ENCODE data around the gene MAP3K1.

MAP3K1 gene

DNA sequence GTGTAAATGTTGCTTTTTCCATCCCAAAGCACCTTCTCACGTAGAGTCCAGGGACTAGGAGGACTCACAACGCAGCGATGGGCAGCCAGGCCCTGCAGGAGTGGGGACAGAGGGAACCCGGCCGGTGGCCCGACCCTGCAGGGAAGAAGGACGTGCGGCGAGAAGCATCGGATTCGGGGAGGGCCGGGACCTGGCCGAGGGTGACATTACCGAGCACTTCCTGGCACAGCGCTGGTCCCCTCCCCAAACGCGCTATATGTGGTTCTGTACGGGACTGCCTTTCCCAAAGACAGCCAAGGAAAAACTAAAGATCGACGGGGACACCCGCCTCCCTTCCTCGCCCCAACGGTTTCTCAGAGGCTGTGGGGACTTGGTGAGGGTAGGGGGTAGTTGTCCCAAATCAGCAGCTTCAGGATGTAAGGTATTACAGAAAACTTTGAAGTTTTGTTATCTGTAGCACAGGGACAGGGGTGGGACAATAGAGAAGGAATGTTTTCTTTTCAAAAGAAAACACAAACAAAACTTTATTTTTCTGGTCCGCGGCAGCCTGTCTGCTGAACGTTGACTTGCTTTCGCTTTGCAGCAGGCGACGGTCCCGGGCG, 887 bp upstream of the MAP3K1 start:
- TF ChIP-seq, protein P1, sequence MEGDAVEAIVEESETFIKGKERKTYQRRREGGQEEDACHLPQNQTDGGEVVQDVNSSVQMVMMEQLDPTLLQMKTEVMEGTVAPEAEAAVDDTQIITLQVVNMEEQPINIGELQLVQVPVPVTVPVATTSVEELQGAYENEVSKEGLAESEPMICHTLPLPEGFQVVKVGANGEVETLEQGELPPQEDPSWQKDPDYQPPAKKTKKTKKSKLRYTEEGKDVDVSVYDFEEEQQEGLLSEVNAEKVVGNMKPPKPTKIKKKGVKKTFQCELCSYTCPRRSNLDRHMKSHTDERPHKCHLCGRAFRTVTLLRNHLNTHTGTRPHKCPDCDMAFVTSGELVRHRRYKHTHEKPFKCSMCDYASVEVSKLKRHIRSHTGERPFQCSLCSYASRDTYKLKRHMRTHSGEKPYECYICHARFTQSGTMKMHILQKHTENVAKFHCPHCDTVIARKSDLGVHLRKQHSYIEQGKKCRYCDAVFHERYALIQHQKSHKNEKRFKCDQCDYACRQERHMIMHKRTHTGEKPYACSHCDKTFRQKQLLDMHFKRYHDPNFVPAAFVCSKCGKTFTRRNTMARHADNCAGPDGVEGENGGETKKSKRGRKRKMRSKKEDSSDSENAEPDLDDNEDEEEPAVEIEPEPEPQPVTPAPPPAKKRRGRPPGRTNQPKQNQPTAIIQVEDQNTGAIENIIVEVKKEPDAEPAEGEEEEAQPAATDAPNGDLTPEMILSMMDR (IDR thresholded peaks at IDR 0.05; ENCODE audit: borderline replicate concordance, control extremely low read depth, extremely low read depth, insufficient read depth, missing control alignments), result no peak
- DNase-seq (ENCODE audit: low spot score), result peak; percentile 25
- in situ Hi-C loops (cut with MboI; ENCODE audit: low sequenced_read_pairs, unreplicated experiment), result no loop called here

DNA sequence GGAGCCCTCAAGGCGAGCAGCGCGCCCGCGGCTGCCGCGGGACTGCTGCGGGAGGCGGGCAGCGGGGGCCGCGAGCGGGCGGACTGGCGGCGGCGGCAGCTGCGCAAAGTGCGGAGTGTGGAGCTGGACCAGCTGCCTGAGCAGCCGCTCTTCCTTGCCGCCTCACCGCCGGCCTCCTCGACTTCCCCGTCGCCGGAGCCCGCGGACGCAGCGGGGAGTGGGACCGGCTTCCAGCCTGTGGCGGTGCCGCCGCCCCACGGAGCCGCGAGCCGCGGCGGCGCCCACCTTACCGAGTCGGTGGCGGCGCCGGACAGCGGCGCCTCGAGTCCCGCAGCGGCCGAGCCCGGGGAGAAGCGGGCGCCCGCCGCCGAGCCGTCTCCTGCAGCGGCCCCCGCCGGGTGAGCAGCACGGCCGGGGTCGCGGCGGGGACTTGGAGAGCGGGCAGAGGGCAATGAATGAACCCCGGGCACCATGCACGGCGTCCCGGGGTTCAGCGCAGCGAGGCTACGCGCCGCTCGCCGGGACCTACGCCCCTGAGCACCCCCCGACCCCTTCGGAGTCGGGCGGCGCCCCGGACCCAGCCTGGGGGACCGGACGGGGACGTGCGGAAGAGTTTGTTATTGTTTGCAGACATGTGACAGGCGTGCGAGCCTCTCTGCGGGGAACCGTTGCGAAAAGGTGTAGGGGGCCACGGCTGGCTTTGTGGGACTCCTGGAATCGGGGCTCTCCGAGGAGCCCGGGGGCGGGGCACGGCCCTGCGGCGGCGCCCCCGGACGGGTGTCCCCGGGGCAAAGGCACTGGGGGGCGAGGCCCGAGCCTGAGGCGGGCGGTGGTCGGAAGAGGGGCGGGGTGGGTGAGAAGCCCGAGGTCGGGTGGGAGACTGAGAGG, 553 bp downstream of the MAP3K1 start:
- in situ Hi-C loops (cut with MboI; ENCODE audit: low sequenced_read_pairs, unreplicated experiment), result no loop called here
- peak; percentile 63 for DNase-seq (ENCODE audit: low spot score)
- TF ChIP-seq, protein P1 (IDR thresholded peaks at IDR 0.05; ENCODE audit: borderline replicate concordance, control extremely low read depth, extremely low read depth, insufficient read depth, missing control alignments), result no peak

DNA sequence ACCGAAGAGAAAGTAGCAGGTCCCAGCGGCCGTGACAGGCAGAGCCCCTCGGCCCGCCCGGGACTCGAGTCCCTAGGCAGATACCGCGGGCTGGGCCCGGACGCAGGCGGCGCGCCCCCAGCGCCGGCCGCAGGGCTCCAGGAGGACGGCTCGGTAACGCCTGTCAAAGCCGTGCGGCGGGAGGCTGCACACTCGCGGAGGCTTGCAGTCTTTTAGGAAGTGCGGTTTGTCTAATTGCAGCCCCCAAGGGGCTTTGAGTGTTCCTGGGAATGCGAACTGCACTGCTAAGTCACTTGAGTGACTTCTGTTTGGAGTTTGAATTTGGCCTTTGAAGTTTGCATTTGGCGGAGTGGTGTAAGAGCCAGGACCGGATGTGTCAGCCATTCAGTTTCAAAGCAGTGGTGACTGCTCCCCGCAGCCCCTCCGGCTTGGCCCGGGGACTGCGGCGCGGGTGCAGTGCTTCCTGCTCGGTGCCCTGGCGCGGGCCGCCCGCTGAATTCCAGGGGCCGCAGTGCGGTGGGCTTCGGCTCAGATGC, 1.3 kb downstream of the MAP3K1 start:
- TF ChIP-seq, protein P1 (IDR thresholded peaks at IDR 0.05; ENCODE audit: borderline replicate concordance, control extremely low read depth, extremely low read depth, insufficient read depth, missing control alignments), result no peak
- in situ Hi-C loops (cut with MboI; ENCODE audit: low sequenced_read_pairs, unreplicated experiment), result no loop called here
- DNase-seq (ENCODE audit: low spot score), result peak; percentile 74

DNA sequence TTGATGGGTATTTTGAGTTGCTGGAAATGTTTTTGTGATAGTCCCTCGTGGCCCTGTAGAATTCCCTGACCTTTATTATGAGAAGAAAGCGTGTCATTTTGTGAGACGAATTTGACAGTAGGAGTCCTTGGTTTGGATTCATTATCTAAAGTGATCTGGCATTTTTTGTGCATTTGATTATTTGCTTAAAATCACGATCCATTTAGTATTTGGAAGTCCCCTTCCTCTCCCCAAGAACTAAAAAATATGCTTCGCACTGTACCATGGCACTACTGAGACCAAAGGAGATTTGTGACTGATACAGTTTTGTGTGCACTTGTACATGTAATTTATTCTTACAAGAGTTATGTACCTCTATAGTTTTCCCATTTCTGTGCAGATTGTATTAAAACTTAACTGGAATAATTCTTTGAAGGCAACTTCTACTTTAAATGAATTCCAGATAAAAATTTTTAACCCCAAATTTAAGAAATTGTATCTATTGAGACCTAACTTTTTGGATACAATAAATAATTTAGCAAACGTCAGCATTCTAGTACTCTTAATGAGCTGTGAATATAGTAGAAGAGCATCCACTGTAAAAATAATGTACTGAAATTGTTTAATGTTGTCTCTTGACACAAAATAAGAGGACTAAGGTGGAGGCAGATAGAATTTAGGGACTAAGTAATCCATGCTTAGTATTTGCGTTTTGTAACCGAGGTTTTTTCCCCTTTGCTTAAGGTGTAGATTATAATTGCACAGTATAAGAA, 2.1 kb downstream of the MAP3K1 start:
- TF ChIP-seq, protein P1 (IDR thresholded peaks at IDR 0.05; ENCODE audit: borderline replicate concordance, control extremely low read depth, extremely low read depth, insufficient read depth, missing control alignments), result no peak
- in situ Hi-C loops (cut with MboI; ENCODE audit: low sequenced_read_pairs, unreplicated experiment), result no loop called here
- peak; percentile 15 for DNase-seq (ENCODE audit: low spot score)

DNA sequence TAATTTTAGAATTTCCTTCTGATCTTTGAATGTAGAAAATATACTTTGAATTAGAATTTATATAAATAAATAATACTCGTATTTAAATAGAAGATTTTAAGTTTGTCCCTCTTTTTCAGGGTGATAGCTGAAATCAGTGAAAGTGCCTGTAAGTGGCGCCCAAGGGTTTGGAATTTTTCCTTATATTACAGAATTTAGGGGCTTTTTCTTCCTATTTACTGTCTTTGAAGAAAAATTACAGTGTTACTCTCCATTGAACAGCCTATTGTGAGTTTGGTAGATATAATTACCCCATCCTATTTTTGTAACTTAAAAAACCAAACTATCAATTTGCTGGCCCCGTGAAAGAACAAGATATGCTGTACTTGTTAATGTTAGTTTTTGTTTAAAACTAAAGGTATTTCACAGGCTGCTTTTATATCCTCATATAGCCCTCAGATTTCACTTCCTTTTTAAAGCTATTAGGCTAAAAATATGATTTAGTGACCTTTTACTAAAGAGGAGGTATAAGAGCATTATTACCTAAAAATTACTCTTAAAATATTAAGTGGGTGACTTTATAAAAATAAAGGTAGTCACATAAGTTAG, 3.2 kb downstream of the MAP3K1 start:
- DNase-seq (ENCODE audit: low spot score), result no peak
- TF ChIP-seq, protein P1 (IDR thresholded peaks at IDR 0.05; ENCODE audit: borderline replicate concordance, control extremely low read depth, extremely low read depth, insufficient read depth, missing control alignments), result peak; percentile 5
- in situ Hi-C loops (cut with MboI; ENCODE audit: low sequenced_read_pairs, unreplicated experiment), result no loop called here

All from GM13976 (cell line).